ENCODE measurements around the gene ZC3H12C. TPM values are rescaled to one million over a fixed set of nuclear protein-coding genes. Genes with fewer than 3 reads are reported as not detected.

The ZC3H12C gene
- total RNA-seq, 1 donor from 2014 or later = 6.3 TPM

GRCh38 chr11:110174645-110175310, 81.6 kb downstream of the ZC3H12C start:
- Histone ChIP-seq H3K4me3 (peak overlapping the region in 1 of 2 donors; percentile 41), H3K27me3 (no peaks in the 10 kb centered on the region), H3K27ac (no peak overlapping the region), H3K9me3 (no peaks in the 10 kb centered on the region), H3K4me1 (no peaks in the 10 kb centered on the region), H3K36me3 (no peaks in the 10 kb centered on the region)
- intact Hi-C loops (cut with DNase I) = loop anchor here (5.0 kb wide), 1 partner anchor 227 kb away; no protein-coding TSS in a partner anchor
- no peak for TF ChIP-seq CTCF (IDR thresholded peaks at IDR 0.05)
- DNase-seq (ENCODE audit: low spot score in 2 of 2) = no peak

GRCh38 chr11:110176366-110177085, 83.3 kb downstream of the ZC3H12C start:
- no peak for TF ChIP-seq CTCF (IDR thresholded peaks at IDR 0.05)
- no peaks in the 10 kb centered on the region for H3K4me1 ChIP-seq
- no peaks in the 10 kb centered on the region for H3K9me3 ChIP-seq
- no peaks in the 10 kb centered on the region for H3K27me3 ChIP-seq
- H3K4me3 ChIP-seq = no peak overlapping the region
- H3K27ac ChIP-seq = no peak overlapping the region
- no peaks in the 10 kb centered on the region for H3K36me3 ChIP-seq
- no peak for DNase-seq (ENCODE audit: low spot score in 2 of 2)
- intact Hi-C loops (cut with DNase I) = no loop called here

GRCh38 chr11:110177086-110177456, 83.9 kb downstream of the ZC3H12C start:
- Histone ChIP-seq H3K9me3 (no peaks in the 10 kb centered on the region), H3K27ac (no peak overlapping the region), H3K36me3 (no peaks in the 10 kb centered on the region), H3K4me1 (no peaks in the 10 kb centered on the region), H3K27me3 (no peaks in the 10 kb centered on the region), H3K4me3 (no peak overlapping the region)
- intact Hi-C loops (cut with DNase I) = no loop called here
- DNase-seq (ENCODE audit: low spot score in 2 of 2) = no peak
- no peak for TF ChIP-seq CTCF (IDR thresholded peaks at IDR 0.05)

GRCh38 chr11:110179064-110179463, 85.9 kb downstream of the ZC3H12C start:
- intact Hi-C loops (cut with DNase I) = no loop called here
- Histone ChIP-seq H3K27me3 (no peaks in the 10 kb centered on the region), H3K9me3 (no peaks in the 10 kb centered on the region), H3K4me3 (no peak overlapping the region), H3K4me1 (no peaks in the 10 kb centered on the region), H3K36me3 (no peaks in the 10 kb centered on the region), H3K27ac (no peak overlapping the region)
- TF ChIP-seq CTCF (IDR thresholded peaks at IDR 0.05) = no peak
- DNase-seq (ENCODE audit: low spot score in 2 of 2) = no peak

- H3K4me3 ChIP-seq = no peak overlapping the region
- intact Hi-C loops (cut with DNase I) = no loop called here
- no peak overlapping the region for H3K27ac ChIP-seq
- H3K27me3 ChIP-seq = no peaks in the 10 kb centered on the region
- DNase-seq (ENCODE audit: low spot score in 2 of 2) = no peak
- H3K36me3 ChIP-seq = no peaks in the 10 kb centered on the region
- no peaks in the 10 kb centered on the region for H3K9me3 ChIP-seq
- no peaks in the 10 kb centered on the region for H3K4me1 ChIP-seq
- TF ChIP-seq CTCF (IDR thresholded peaks at IDR 0.05) = no peak
Observed at GRCh38 chr11:110182886-110183285, 89.7 kb downstream of the ZC3H12C start.
